ENCODE measurements around the gene HNRNPL. TPM values are rescaled to one million over a fixed set of nuclear protein-coding genes. Genes with fewer than 3 reads are reported as not detected.

HNRNPL gene
- polyA plus RNA-seq, 3 donors: 51.9 to 234 (median 58.7) TPM

- H3K27ac Mint-ChIP-seq: peak overlapping the region; percentile 98 to 99 (median 99)
These were observed 720 bp upstream of the HNRNPL start for GRCh38 chr19:38850436-38850975.

More at GRCh38 chr19:38850436-38850975, 720 bp upstream of the HNRNPL start:
- peak overlapping the region; percentile 88 to 94 for H3K4me3 Mint-ChIP-seq
- Histone ChIP-seq H3K9ac (ENCODE audit: insufficient read depth, low read length, poor library complexity, severe bottlenecking) (peak overlapping the region; percentile 81), H2AFZ (ENCODE audit: insufficient read depth, low read depth, low read length, poor library complexity, severe bottlenecking) (peak overlapping the region; percentile 52), H3K9me3 (replicated peaks in 1 of 2; ENCODE audit: control insufficient read depth in 1 of 2, insufficient read depth in 1 of 2, low read length in 2 of 2) (no peaks in the 10 kb centered on the region), H3K36me3 (replicated peaks in 1 of 2; ENCODE audit: control insufficient read depth in 1 of 2, insufficient read depth in 2 of 2, low read length in 2 of 2) (peaks cover 23 to 31% of the 10 kb centered on the region in 2 donors), H3K4me1 (ENCODE audit: control insufficient read depth in 1 of 2, insufficient read depth in 2 of 2, low read length in 2 of 2) (peaks cover 32 to 42% of the 10 kb centered on the region in 2 donors), H3K4me2 (replicated peaks; ENCODE audit: extremely low read depth, low read length, poor library complexity, severe bottlenecking) (peak overlapping the region; percentile 98), H3K27ac (ENCODE audit: low read depth in 1 of 2, low read length in 2 of 2) (peak overlapping the region; percentile 98 to 99), H3K27me3 (ENCODE audit: control insufficient read depth in 2 of 2, insufficient read depth in 2 of 2, low read length in 2 of 2) (no peaks in the 10 kb centered on the region), H3K79me2 (ENCODE audit: insufficient read depth, low read length) (peaks cover 48% of the 10 kb centered on the region), H4K20me1 (ENCODE audit: insufficient read depth, low read length) (peaks cover 37% of the 10 kb centered on the region), H3K4me3 (replicated peaks in 1 of 3; ENCODE audit: low read depth in 2 of 3, low read length in 3 of 3) (peak overlapping the region; percentile 80 to 90 (median 86))
- H3K36me3 Mint-ChIP-seq: peaks cover 25 to 33% of the 10 kb centered on the region in 2 donors
- no peak for TF ChIP-seq CTCF (IDR thresholded peaks at IDR 0.05)
- intact Hi-C loops (cut with micrococcal nuclease): loop anchor here (1.0 to 5.0 kb wide), 3 partner anchors 20 to 49 kb away; partner anchors contain the start of genes NFKBIB (in 2 of the 2), SIRT2 (in 2 of the 2) and ECH1 (in 1 of the 2)
- peaks cover 29% of the 10 kb centered on the region for H3K4me1 Mint-ChIP-seq
- no peak for DNase-seq
- H3K9me3 Mint-ChIP-seq: no peaks in the 10 kb centered on the region
- WGBS (ENCODE audit: insufficient coverage): under 1% methylated on average over 24 of the region's 26 CpGs
- peaks cover 0 to 5% (median 1%) of the 10 kb centered on the region in 3 donors for H3K27me3 Mint-ChIP-seq (ENCODE audit: low read depth in 3 of 3)
